ENCODE data around the gene MSL3B.

MSL3B gene

DNA sequence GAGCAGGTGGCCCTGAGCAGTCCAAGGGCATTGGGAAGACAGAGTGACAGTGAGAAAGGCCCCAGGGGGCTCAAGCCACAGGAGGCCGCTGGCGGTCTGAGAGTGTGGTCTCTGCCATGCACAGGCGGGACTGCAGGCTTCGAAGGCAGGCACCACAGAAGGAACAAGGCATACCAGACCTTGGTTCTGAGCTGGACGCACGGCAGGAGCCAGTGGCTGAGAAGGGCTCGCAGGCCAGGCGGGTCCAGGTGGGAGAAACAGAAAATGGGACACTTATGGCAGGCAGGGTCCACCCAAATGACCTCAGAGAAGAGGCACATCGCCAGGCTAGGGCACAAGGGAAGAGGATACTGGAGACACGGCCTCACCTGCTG is 28.8 kb downstream of the MSL3B start:
- Histone ChIP-seq H3K27me3 (replicated peaks; ENCODE audit: insufficient read depth) (no peaks in the 10 kb centered on the region), H3K4me1 (replicated peaks) (no peaks in the 10 kb centered on the region), H3K4me3 (no peak overlapping the region), H3K36me3 (no peaks in the 10 kb centered on the region), H3K9me3 (no peaks in the 10 kb centered on the region), H3K27ac (no peak overlapping the region)
- DNase-seq (ENCODE audit: low spot score): no peak
- 96% methylated on average over 10 of the region's 10 CpGs for WGBS
- intact Hi-C loops (cut with DNase I): no loop called here
- TF ChIP-seq, protein P1, sequence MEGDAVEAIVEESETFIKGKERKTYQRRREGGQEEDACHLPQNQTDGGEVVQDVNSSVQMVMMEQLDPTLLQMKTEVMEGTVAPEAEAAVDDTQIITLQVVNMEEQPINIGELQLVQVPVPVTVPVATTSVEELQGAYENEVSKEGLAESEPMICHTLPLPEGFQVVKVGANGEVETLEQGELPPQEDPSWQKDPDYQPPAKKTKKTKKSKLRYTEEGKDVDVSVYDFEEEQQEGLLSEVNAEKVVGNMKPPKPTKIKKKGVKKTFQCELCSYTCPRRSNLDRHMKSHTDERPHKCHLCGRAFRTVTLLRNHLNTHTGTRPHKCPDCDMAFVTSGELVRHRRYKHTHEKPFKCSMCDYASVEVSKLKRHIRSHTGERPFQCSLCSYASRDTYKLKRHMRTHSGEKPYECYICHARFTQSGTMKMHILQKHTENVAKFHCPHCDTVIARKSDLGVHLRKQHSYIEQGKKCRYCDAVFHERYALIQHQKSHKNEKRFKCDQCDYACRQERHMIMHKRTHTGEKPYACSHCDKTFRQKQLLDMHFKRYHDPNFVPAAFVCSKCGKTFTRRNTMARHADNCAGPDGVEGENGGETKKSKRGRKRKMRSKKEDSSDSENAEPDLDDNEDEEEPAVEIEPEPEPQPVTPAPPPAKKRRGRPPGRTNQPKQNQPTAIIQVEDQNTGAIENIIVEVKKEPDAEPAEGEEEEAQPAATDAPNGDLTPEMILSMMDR (IDR thresholded peaks at IDR 0.05): no peak
- no peak for TF ChIP-seq POLR2AphosphoS5 (IDR thresholded peaks at IDR 0.05)

DNA sequence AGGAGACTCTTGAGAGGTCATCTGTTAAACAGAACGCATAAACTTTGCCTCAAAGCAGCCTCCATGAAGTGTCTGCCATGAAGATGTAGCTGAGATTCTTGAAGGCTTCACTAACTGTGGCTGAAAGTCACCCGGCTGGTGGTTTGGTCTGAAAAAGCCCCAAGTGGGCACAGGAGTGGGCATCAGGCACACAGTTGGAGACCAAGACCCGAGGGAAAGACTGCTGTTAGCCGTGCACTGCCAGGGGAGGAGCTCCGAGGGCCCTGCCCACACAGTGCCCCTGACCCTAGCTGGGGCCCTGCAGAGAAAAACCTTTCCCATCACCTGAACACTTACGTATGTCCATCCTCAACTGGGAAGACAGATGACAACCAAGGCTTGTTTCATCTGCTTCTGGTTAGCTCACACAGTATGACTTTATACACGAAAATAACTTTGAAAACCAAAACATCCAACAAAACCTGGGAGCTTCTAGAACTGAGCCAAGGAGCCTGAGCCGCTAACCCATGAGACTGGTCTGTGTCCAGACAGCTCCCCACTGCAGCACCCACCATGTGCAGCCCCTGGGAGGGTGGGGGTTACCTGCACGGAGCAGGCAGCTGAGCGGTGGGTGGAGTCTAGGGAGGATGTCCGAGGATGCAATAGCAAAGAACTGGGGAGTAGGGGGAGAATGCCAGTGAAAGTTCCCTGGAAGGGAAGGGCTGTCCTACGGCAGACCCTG is 29.3 kb downstream of the MSL3B start:
- intact Hi-C loops (cut with DNase I): no loop called here
- Histone ChIP-seq H3K4me1 (replicated peaks) (no peaks in the 10 kb centered on the region), H3K4me3 (no peak overlapping the region), H3K36me3 (no peaks in the 10 kb centered on the region), H3K27ac (no peak overlapping the region), H3K9me3 (no peaks in the 10 kb centered on the region), H3K27me3 (replicated peaks; ENCODE audit: insufficient read depth) (no peaks in the 10 kb centered on the region)
- TF ChIP-seq, protein P1 (IDR thresholded peaks at IDR 0.05): no peak
- no peak for TF ChIP-seq POLR2AphosphoS5 (IDR thresholded peaks at IDR 0.05)
- no peak for TF ChIP-seq POLR2A (IDR thresholded peaks at IDR 0.05)
- WGBS: 81% methylated on average over 12 of the region's 12 CpGs
- DNase-seq (ENCODE audit: low spot score): no peak

DNA sequence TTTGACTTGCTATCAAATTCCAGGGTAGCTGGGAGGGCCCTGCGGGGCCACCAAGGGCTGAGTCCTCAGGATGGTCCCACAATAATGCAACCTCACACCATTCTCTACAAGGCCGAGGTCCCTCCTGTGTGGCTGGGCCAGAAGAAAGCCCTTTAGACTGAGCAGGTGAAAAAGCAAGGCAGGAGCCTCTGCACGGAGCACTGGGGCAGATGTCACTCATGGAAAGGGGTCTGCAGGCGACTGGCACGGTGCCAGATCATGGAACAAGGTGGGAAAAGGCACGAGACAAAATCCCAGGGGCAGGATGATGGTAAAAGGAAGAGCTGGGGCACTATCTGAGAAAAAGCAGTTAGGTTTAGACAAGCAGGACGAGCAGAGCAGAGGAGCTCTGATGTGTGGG is 29.9 kb downstream of the MSL3B start:
- Histone ChIP-seq H3K27ac (no peak overlapping the region), H3K4me1 (replicated peaks) (no peaks in the 10 kb centered on the region), H3K27me3 (replicated peaks; ENCODE audit: insufficient read depth) (no peaks in the 10 kb centered on the region), H3K4me3 (no peak overlapping the region), H3K9me3 (no peaks in the 10 kb centered on the region), H3K36me3 (no peaks in the 10 kb centered on the region)
- TF ChIP-seq POLR2A (IDR thresholded peaks at IDR 0.05): no peak
- 75% methylated on average over 7 of the region's 7 CpGs for WGBS
- intact Hi-C loops (cut with DNase I): no loop called here
- no peak for DNase-seq (ENCODE audit: low spot score)

DNA sequence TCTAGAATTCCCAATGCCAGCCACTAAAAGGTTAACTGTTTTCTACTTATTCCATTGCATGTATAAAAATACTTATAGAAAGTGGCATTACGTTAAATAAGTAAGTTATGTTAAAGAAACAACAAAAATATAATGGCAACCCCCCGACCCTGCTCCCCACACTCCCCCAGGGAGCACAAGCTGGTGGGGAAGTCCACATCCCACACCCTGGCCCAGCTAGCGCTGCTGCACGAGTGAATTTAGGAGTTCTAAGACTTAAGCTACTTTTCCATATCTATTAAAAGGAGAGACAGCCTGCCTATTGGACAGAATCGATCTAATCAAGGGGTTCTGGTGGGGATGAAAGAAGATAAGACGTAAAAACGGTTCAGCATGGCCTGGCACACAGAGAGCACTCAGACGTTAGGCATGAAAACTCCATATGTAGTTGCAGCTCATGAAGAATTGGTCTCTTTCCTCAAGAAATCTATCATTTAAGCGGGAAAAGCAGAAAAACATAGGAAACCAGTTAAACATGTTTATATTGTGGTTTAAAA is 30.4 kb downstream of the MSL3B start:
- H3K4me1 ChIP-seq (replicated peaks): no peaks in the 10 kb centered on the region
- no peaks in the 10 kb centered on the region for H3K27me3 ChIP-seq (replicated peaks; ENCODE audit: insufficient read depth)
- no peak overlapping the region for H3K4me3 ChIP-seq
- intact Hi-C loops (cut with DNase I): no loop called here
- H3K9me3 ChIP-seq: no peaks in the 10 kb centered on the region
- H3K36me3 ChIP-seq: no peaks in the 10 kb centered on the region
- no peak for TF ChIP-seq POLR2A (IDR thresholded peaks at IDR 0.05)
- TF ChIP-seq, protein P1 (IDR thresholded peaks at IDR 0.05): no peak
- TF ChIP-seq POLR2AphosphoS5 (IDR thresholded peaks at IDR 0.05): no peak
- H3K27ac ChIP-seq: no peak overlapping the region
- DNase-seq (ENCODE audit: low spot score): no peak
- WGBS: 74% methylated on average over 9 of the region's 9 CpGs

DNA sequence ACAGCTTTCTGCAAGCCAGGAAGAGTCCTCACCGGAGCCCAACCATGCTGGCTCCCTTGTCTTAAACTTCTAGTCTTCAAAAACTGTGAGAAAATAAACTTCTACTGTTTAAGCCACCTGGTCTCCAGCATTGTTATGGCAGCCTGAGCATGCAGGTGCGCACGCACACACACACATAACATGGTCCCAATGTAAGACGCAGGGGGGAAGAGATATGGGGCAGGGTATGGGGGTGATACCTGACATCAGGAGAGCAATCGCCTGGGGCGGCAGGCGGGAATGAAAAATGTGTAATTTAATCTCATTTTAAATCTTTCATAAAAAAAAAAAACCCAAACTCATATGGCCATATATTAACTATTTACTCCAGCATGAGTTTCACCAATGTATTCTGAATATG is 31.8 kb downstream of the MSL3B start:
- 97% methylated on average over 7 of the region's 7 CpGs for WGBS
- H3K27me3 ChIP-seq (replicated peaks; ENCODE audit: insufficient read depth): no peaks in the 10 kb centered on the region
- intact Hi-C loops (cut with DNase I): no loop called here
- no peak overlapping the region for H3K4me3 ChIP-seq
- no peaks in the 10 kb centered on the region for H3K4me1 ChIP-seq (replicated peaks)
- TF ChIP-seq, protein P1 (IDR thresholded peaks at IDR 0.05): no peak
- TF ChIP-seq POLR2AphosphoS5 (IDR thresholded peaks at IDR 0.05) (no peak), POLR2A (IDR thresholded peaks at IDR 0.05) (no peak)
- H3K27ac ChIP-seq: no peak overlapping the region
- DNase-seq (ENCODE audit: low spot score): no peak
- H3K9me3 ChIP-seq: no peaks in the 10 kb centered on the region
- H3K36me3 ChIP-seq: no peaks in the 10 kb centered on the region
